HCT116 (cell line): ENCODE measurements around the gene PCCA. TPM values are rescaled to one million over a fixed set of nuclear protein-coding genes. Genes with fewer than 3 reads are reported as not detected.

ENCODE experiments used
- ATAC-seq: fragments of 200-7000 bp; cut with Tn5 transposase; 2 replicates; pipeline ENCODE4 v1.9.1; 2020; ENCODE audit warnings: mild to moderate bottlenecking, moderate library complexity
- BruUV-seq: library from RNA; stranded (reverse); fragments of 400-500 nt; replicated peaks from 2 replicates; lab custom pipeline; 2021; lab: Mats Ljungman, UMichigan
- CTCF ChIA-PET: fragments of 300-600 bp; sonication (Branson Sonifier 250); formaldehyde crosslinking; loops from one replicate; lab custom pipeline; 2021; ENCODE audit warnings: antibody characterized with exemption; lab: Charles Lee
- POLR2A ChIA-PET: fragments of 300-600, 350-600 bp; sonication (Branson Sonifier 250); formaldehyde crosslinking; loops from one replicate; lab custom pipeline; 2021; ENCODE audit warnings: antibody characterized with exemption; lab: Charles Lee
- RAD21 ChIA-PET, 2 experiments: fragments of 300-600 bp; sonication (Branson Sonifier 250); formaldehyde crosslinking; loops; one replicate each; lab custom pipeline; 2023; ENCODE audit warnings: low total read pairs in 2 of 2; ENCODE audit not compliant: uncharacterized antibody in 2 of 2, unreplicated experiment in 2 of 2, low non-redundant PET in 1 of 2; lab: Charles Lee
- DNase-seq: peaks from one replicate; pipeline ENCODE4 v3.0.0-alpha.2; 2010; ENCODE audit warnings: low read depth, low spot score
- H2AFZ ChIP-seq: fragments of 200-600 bp; shearing (Covaris generic), sonication (generic); 2 replicates; pipeline ENCODE4 v1.6.1; 2017; ENCODE audit warnings: low read depth, mixed run types, mixed read lengths, antibody characterized with exemption, low read length; ENCODE audit not compliant: poor library complexity, severe bottlenecking
- H3K27ac ChIP-seq: 2 replicates; pipeline ENCODE4 v1.5.1; 2012; ENCODE audit warnings: low read depth, low read length
- H3K27me3 ChIP-seq: fragments of 200-600 bp; sonication (generic); 2 replicates; pipeline ENCODE4 v1.6.1; 2016; ENCODE audit warnings: mixed run types, low read length, mixed read lengths; ENCODE audit not compliant: insufficient read depth
- H3K36me3 ChIP-seq, 2 experiments: fragments of 200-500 bp in 1 of 2; fragments of 200-600 bp in 1 of 2; sonication (Bioruptor generic) in 1 of 2; sonication (generic) in 1 of 2; 2 replicates each; pipeline versions ENCODE4 v1.5.1 to v1.6.1; 2014 to 2016; ENCODE audit warnings: low read length in 2 of 2, inconsistent platforms in 1 of 2, mixed read lengths in 1 of 2, mixed run types in 1 of 2; ENCODE audit not compliant: insufficient read depth in 2 of 2, control insufficient read depth in 1 of 2
- H3K4me1 ChIP-seq, 2 experiments: fragments of 200-600 bp in 1 of 2; sonication (generic) in 1 of 2; 2 replicates each; pipeline versions ENCODE4 v1.5.1 to v1.6.1; 2012 to 2017; ENCODE audit warnings: low read length in 2 of 2, inconsistent platforms in 1 of 2, mild to moderate bottlenecking in 1 of 2, mixed read lengths in 1 of 2, mixed run types in 1 of 2, moderate library complexity in 1 of 2; ENCODE audit not compliant: insufficient read depth in 2 of 2, control insufficient read depth in 1 of 2
- H3K4me2 ChIP-seq: fragments of 200-600 bp; sonication (generic); 2 replicates; pipeline ENCODE4 v1.6.1; 2017; ENCODE audit warnings: mixed run types, low read length, mixed read lengths
- H3K4me3 ChIP-seq, 2 experiments: fragments of 200-600 bp in 1 of 2; sonication (generic) in 1 of 2; replicated peaks in 1 of 2; 2 replicates each; pipeline ENCODE4 v1.5.1; 2011 to 2016; ENCODE audit warnings: low read length in 2 of 2, control low read depth in 1 of 2, low read depth in 1 of 2, mild to moderate bottlenecking in 1 of 2, mixed read lengths in 1 of 2, mixed run types in 1 of 2
- H3K79me2 ChIP-seq: fragments of 200-600 bp; sonication (generic); 2 replicates; pipeline ENCODE4 v1.6.1; 2017; ENCODE audit warnings: mild to moderate bottlenecking, mixed run types, low read length, moderate library complexity, mixed read lengths; ENCODE audit not compliant: insufficient read depth
- H3K9ac ChIP-seq: fragments of 200-600 bp; sonication (generic); 2 replicates; pipeline ENCODE4 v1.6.1; 2016; ENCODE audit warnings: low read length, mixed read lengths
- H3K9me2 ChIP-seq: fragments of 200-600 bp; sonication (generic), shearing (Covaris generic); 2 replicates; pipeline ENCODE4 v1.6.1; 2017; ENCODE audit warnings: mixed run types, mild to moderate bottlenecking, moderate library complexity; ENCODE audit not compliant: insufficient read depth
- H3K9me3 ChIP-seq, 2 experiments: fragments of 200-500 bp in 1 of 2; fragments of 200-600 bp in 1 of 2; sonication (Bioruptor generic) in 1 of 2; sonication (generic) in 1 of 2; 2 replicates each; pipeline ENCODE4 v1.6.1; 2014 to 2017; ENCODE audit warnings: low read length in 2 of 2, mixed read lengths in 2 of 2, inconsistent platforms in 1 of 2, low read depth in 1 of 2, mild to moderate bottlenecking in 1 of 2, mixed run types in 1 of 2, moderate library complexity in 1 of 2; ENCODE audit not compliant: control insufficient read depth in 1 of 2, insufficient read depth in 1 of 2
- H4K20me1 ChIP-seq: fragments of 200-600 bp; sonication (generic), shearing (Covaris generic); 2 replicates; pipeline ENCODE4 v1.6.1; 2017; ENCODE audit warnings: mixed run types, mild to moderate bottlenecking, moderate library complexity; ENCODE audit not compliant: insufficient read depth
- CEBPB ChIP-seq: IDR thresholded peaks from 2 replicates; pipeline ENCODE4 v1.6.1; 2012; ENCODE audit warnings: low read depth
- EGR1 ChIP-seq: IDR thresholded peaks from 2 replicates; pipeline ENCODE4 v1.6.1; 2012; ENCODE audit warnings: low read depth
- EZH2phosphoT487 ChIP-seq: fragments of 200-600 bp; IDR thresholded peaks from 2 replicates; pipeline ENCODE4 v1.6.1; 2018; ENCODE audit warnings: antibody characterized with exemption, borderline replicate concordance
- FOSL1 ChIP-seq: IDR thresholded peaks from 2 replicates; pipeline ENCODE4 v1.6.1; 2012; ENCODE audit warnings: low read depth
- JUND ChIP-seq: IDR thresholded peaks from 2 replicates; pipeline ENCODE4 v1.6.1; 2012
- MAX ChIP-seq: IDR thresholded peaks from 2 replicates; pipeline ENCODE4 v1.6.1; 2012
- POLR2A ChIP-seq: IDR thresholded peaks from 2 replicates; pipeline ENCODE4 v1.7.0; 2011; ENCODE audit warnings: borderline replicate concordance; ENCODE audit not compliant: insufficient read depth, insufficient read length; ENCODE audit errors: extremely low read depth
- POLR2AphosphoS5 ChIP-seq: IDR thresholded peaks from 2 replicates; pipeline ENCODE4 v1.6.1; 2011; ENCODE audit warnings: mild to moderate bottlenecking, low read depth, low read length, moderate library complexity
- SIN3A ChIP-seq: IDR thresholded peaks from 2 replicates; pipeline ENCODE4 v1.6.1; 2012; ENCODE audit warnings: low read depth
- SP1 ChIP-seq: IDR thresholded peaks from 2 replicates; pipeline ENCODE4 v1.6.1; 2012; ENCODE audit warnings: low read depth
- SRF ChIP-seq: IDR thresholded peaks from 2 replicates; pipeline ENCODE4 v1.6.1; 2012; ENCODE audit warnings: low read depth
- TCF7L2 ChIP-seq: IDR thresholded peaks from 2 replicates; pipeline ENCODE4 v1.7.0; 2011; ENCODE audit warnings: borderline replicate concordance, inconsistent platforms; ENCODE audit not compliant: insufficient read depth, insufficient read length; ENCODE audit errors: extremely low read depth
- ZFX ChIP-seq: fragments of 450-650 bp; IDR thresholded peaks from 2 replicates; pipeline ENCODE4 v1.6.1; 2017
- ZNF274 ChIP-seq: fragments of 200-500 bp; sonication (Bioruptor generic); IDR thresholded peaks from 2 replicates; pipeline ENCODE4 v1.6.1; 2014; ENCODE audit warnings: mild to moderate bottlenecking, low read depth, low read length, inconsistent platforms
- intact Hi-C: fragments of 100-400 bp; cut with micrococcal nuclease; formaldehyde crosslinking; loops from 2 replicates; pipeline ENCODE4 v1.10.0; 2022
- total RNA-seq: library from RNA; stranded (reverse); gene quantifications from one replicate; pipeline ENCODE4 v1.2.1, GENCODE V29; 2021; ENCODE audit not compliant: unreplicated experiment
- TF ChIP-seq, protein P1 (sequence below), 3 experiments: fragments of 200-600 bp in 1 of 3; sonication (generic) in 1 of 3; IDR thresholded peaks in 2 of 3; conservative IDR thresholded peaks in 1 of 3; 2 replicates each; pipeline ENCODE4 v1.5.1; 2012 to 2017; ENCODE audit warnings: low read depth in 2 of 3, low read length in 2 of 3, antibody characterized with exemption in 1 of 3, borderline replicate concordance in 1 of 3, control low read depth in 1 of 3, mild to moderate bottlenecking in 1 of 3, mixed read lengths in 1 of 3, mixed run types in 1 of 3, moderate library complexity in 1 of 3; ENCODE audit not compliant: insufficient read depth in 1 of 3
- TF ChIP-seq, protein P2 (sequence below): IDR thresholded peaks from 2 replicates; pipeline ENCODE4 v1.6.1; 2012; ENCODE audit warnings: low read depth

PCCA gene
- total RNA-seq, 1 experiment from 2014 or later, result 23.0 TPM

GRCh38 chr13:100234524-100235136 lies 145.7 kb downstream of the PCCA start:
- Histone ChIP-seq H3K4me1 (peaks cover 20 to 21% of the 10 kb centered on the region in 2 experiments), H3K27ac (no peak overlapping the region), H3K9me2 (no peaks in the 10 kb centered on the region), H3K27me3 (no peaks in the 10 kb centered on the region), H3K4me2 (no peak overlapping the region; the same call in 1 of the 2 replicates)
- POLR2A ChIA-PET, result no interaction called here
- no TSS peak for BruUV-seq
- no peak for ATAC-seq
- intact Hi-C loops, result loop anchor here (1.0 to 5.0 kb wide), 5 partner anchors 280 to 617 kb away; no protein-coding TSS in a partner anchor
- no peak for TF ChIP-seq TCF7L2
- TF ChIP-seq JUND, result no peak
- TF ChIP-seq CEBPB, result no peak
- no peak for TF ChIP-seq SP1
- TF ChIP-seq EGR1, result no peak
- no peak for TF ChIP-seq EZH2phosphoT487
- TF ChIP-seq, protein P1, sequence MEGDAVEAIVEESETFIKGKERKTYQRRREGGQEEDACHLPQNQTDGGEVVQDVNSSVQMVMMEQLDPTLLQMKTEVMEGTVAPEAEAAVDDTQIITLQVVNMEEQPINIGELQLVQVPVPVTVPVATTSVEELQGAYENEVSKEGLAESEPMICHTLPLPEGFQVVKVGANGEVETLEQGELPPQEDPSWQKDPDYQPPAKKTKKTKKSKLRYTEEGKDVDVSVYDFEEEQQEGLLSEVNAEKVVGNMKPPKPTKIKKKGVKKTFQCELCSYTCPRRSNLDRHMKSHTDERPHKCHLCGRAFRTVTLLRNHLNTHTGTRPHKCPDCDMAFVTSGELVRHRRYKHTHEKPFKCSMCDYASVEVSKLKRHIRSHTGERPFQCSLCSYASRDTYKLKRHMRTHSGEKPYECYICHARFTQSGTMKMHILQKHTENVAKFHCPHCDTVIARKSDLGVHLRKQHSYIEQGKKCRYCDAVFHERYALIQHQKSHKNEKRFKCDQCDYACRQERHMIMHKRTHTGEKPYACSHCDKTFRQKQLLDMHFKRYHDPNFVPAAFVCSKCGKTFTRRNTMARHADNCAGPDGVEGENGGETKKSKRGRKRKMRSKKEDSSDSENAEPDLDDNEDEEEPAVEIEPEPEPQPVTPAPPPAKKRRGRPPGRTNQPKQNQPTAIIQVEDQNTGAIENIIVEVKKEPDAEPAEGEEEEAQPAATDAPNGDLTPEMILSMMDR (IDR thresholded peaks at IDR 0.05 in 2 of 3, conservative IDR thresholded peaks at IDR 0.05 in 1 of 3; ENCODE audit: borderline replicate concordance in 1 of 3, insufficient read depth in 1 of 3, low read depth in 2 of 3, low read length in 2 of 3), result no peak
- TF ChIP-seq POLR2AphosphoS5, result no peak
- no peak for TF ChIP-seq FOSL1
- no peak for TF ChIP-seq POLR2A
- TF ChIP-seq SIN3A, result no peak
- TF ChIP-seq SRF, result no peak
- TF ChIP-seq ZFX, result no peak
- no peak for TF ChIP-seq ZNF274
- TF ChIP-seq, protein P2, sequence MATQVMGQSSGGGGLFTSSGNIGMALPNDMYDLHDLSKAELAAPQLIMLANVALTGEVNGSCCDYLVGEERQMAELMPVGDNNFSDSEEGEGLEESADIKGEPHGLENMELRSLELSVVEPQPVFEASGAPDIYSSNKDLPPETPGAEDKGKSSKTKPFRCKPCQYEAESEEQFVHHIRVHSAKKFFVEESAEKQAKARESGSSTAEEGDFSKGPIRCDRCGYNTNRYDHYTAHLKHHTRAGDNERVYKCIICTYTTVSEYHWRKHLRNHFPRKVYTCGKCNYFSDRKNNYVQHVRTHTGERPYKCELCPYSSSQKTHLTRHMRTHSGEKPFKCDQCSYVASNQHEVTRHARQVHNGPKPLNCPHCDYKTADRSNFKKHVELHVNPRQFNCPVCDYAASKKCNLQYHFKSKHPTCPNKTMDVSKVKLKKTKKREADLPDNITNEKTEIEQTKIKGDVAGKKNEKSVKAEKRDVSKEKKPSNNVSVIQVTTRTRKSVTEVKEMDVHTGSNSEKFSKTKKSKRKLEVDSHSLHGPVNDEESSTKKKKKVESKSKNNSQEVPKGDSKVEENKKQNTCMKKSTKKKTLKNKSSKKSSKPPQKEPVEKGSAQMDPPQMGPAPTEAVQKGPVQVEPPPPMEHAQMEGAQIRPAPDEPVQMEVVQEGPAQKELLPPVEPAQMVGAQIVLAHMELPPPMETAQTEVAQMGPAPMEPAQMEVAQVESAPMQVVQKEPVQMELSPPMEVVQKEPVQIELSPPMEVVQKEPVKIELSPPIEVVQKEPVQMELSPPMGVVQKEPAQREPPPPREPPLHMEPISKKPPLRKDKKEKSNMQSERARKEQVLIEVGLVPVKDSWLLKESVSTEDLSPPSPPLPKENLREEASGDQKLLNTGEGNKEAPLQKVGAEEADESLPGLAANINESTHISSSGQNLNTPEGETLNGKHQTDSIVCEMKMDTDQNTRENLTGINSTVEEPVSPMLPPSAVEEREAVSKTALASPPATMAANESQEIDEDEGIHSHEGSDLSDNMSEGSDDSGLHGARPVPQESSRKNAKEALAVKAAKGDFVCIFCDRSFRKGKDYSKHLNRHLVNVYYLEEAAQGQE, result no peak
- no peak for TF ChIP-seq MAX
- TF ChIP-seq, all 23 proteins: peak for 0
- no peaks in the 10 kb centered on the region for H4K20me1 ChIP-seq
- ChIA-PET CTCF (interaction anchor here (0.9 to 4.8 kb wide), 13 partner anchors 10 to 793 kb away, joined by 3 to 42 read pairs (median 5); partner anchors contain the start of genes ZIC2 and ZIC5), RAD21 (interaction anchor here (0.7 to 1.2 kb wide), 4 partner anchors 191 to 318 kb away, joined by 3 to 4 read pairs (median 4); no protein-coding TSS in a partner anchor)
- no peak overlapping the region for H3K9ac ChIP-seq
- no peaks in the 10 kb centered on the region for H3K36me3 ChIP-seq
- no peak for DNase-seq
- no peak overlapping the region for H2AFZ ChIP-seq
- no peak overlapping the region for H3K4me3 ChIP-seq
- no peaks in the 10 kb centered on the region for H3K9me3 ChIP-seq
- no peaks in the 10 kb centered on the region for H3K79me2 ChIP-seq
